ENCODE measurements around the gene SSH3. TPM values are rescaled to one million over a fixed set of nuclear protein-coding genes. Genes with fewer than 3 reads are reported as not detected.

Gene SSH3
- total and polyA plus RNA-seq, 2 of the 8 experiments (the other 6 are each of a cell fraction or from before 2014, with no cell fraction given): 16.9 to 19.8 TPM

- Histone ChIP-seq H3K14ac (ENCODE audit: insufficient read length) (no peak overlapping the region), H3K27me3 (replicated peaks in 1 of 4; ENCODE audit: control insufficient read depth in 3 of 4, extremely low read depth in 1 of 4, insufficient read depth in 3 of 4, low read length in 3 of 4) (peaks cover 0 to 3% (median 0%) of the 10 kb centered on the region in 4 experiments; a peak in 4 of 7 replicates), H3K79me1 (ENCODE audit: low read depth, low read length) (peaks cover 14% of the 10 kb centered on the region), H3K4me2 (ENCODE audit: insufficient read depth in 1 of 2, low read depth in 2 of 2, low read length in 2 of 2) (peak overlapping the region; percentile 73 to 87), H2BK20ac (ENCODE audit: low read length) (no peak overlapping the region), H4K8ac (ENCODE audit: extremely low read depth, insufficient read depth, low read length) (no peak overlapping the region; the same call in 1 of the 2 replicates), H3K23me2 (ENCODE audit: low read depth, low read length) (peaks cover 4% of the 10 kb centered on the region), H3K4ac (replicated peaks; ENCODE audit: insufficient read length, low read depth, low read length) (peak overlapping the region; percentile 33), H3K4me3 (ENCODE audit: extremely low read depth in 1 of 4, insufficient read depth in 2 of 4, low read depth in 3 of 4, low read length in 4 of 4) (peak overlapping the region; percentile 59 to 90 (median 74)), H3K79me2 (ENCODE audit: control insufficient read depth in 1 of 2, insufficient read depth in 2 of 2, low read length in 2 of 2) (peaks cover 0 to 51% of the 10 kb centered on the region in 2 experiments; a peak in 3 of 4 replicates), H4K91ac (replicated peaks; ENCODE audit: insufficient read length, low read length) (no peak overlapping the region), H2AFZ (ENCODE audit: low read length) (no peak overlapping the region), H2BK12ac (ENCODE audit: low read depth, low read length) (no peak overlapping the region), H2BK15ac (ENCODE audit: low read length) (no peak overlapping the region), H3K27ac (ENCODE audit: low read depth, low read length) (no peak overlapping the region), H3K36me3 (ENCODE audit: control insufficient read depth in 2 of 4, insufficient read depth in 4 of 4, low read length in 3 of 4) (peaks cover 0 to 3% (median 0%) of the 10 kb centered on the region in 4 experiments; a peak in 2 of 8 replicates), H3K23ac (ENCODE audit: insufficient read length) (no peak overlapping the region), H3K9me3 (ENCODE audit: insufficient read depth in 2 of 2, low read depth in 1 of 2, low read length in 1 of 2) (no peaks in the 10 kb centered on the region), H2BK5ac (ENCODE audit: low read depth, low read length) (no peak overlapping the region; the same call in 1 of the 2 replicates), H2BK120ac (replicated peaks; ENCODE audit: low read depth, low read length) (no peak overlapping the region), H3K9ac (replicated peaks in 1 of 4; ENCODE audit: extremely low read depth in 1 of 4, low read depth in 3 of 4, low read length in 3 of 4) (peak overlapping the region in 2 of 4 experiments; percentile 9 to 33; a peak in 4 of 7 replicates), H4K5ac (ENCODE audit: insufficient read length, low read depth, low read length) (no peak overlapping the region), H3K4me1 (replicated peaks in 1 of 4; ENCODE audit: control insufficient read depth in 3 of 4, insufficient read depth in 4 of 4, low read length in 3 of 4) (peaks cover 8 to 35% (median 32%) of the 10 kb centered on the region in 4 experiments), H2AK5ac (ENCODE audit: low read depth, low read length) (no peak overlapping the region), H3K18ac (ENCODE audit: extremely low read depth, low read length) (peak overlapping the region; percentile 52; the same call in 1 of the 2 replicates), H3K56ac (replicated peaks; ENCODE audit: insufficient read length, low read depth, low read length) (no peak overlapping the region), H4K20me1 (replicated peaks in 1 of 2; ENCODE audit: control insufficient read depth in 1 of 2, insufficient read depth in 2 of 2, low read length in 2 of 2) (peaks cover 13 to 28% of the 10 kb centered on the region in 2 experiments)
- DNase-seq (ENCODE audit: low read depth in 1 of 2, low spot score in 2 of 2) (no peak), FAIRE-seq (no peak)
- CTCF ChIA-PET (ENCODE audit: partially characterized antibody): interaction anchor here (0.7 to 13.0 kb wide), 15 partner anchors 11 to 201 kb away, joined by 3 to 186 read pairs (median 3); no protein-coding TSS in a partner anchor
- 57% methylated on average over 27 of the region's 30 CpGs; no CpG with 5 or more reads in 1 of the 2 experiments for WGBS, 2 experiments (ENCODE audit: extremely low coverage in 1 of 2, insufficient coverage in 1 of 2, insufficient read length in 1 of 2, insufficient replicate concordance in 2 of 2, low coverage in 1 of 2, low lambda C conversion rate in 2 of 2, missing lambda C conversion rate in 1 of 2)
- POLR2A ChIA-PET (ENCODE audit: partially characterized antibody): interaction anchor here (1.0 to 2.0 kb wide), 10 partner anchors 8 to 56 kb away, joined by 3 to 15 read pairs (median 4); partner anchors contain the start of genes ANKRD13D and SSH3
- no peak for TF ChIP-seq EP300 (IDR thresholded peaks at IDR 0.05; ENCODE audit: borderline replicate concordance in 1 of 2, low read depth in 2 of 2, low read length in 2 of 2)
- TF ChIP-seq BACH1 (IDR thresholded peaks at IDR 0.05; ENCODE audit: low read length): no peak
- TF ChIP-seq, protein P1, sequence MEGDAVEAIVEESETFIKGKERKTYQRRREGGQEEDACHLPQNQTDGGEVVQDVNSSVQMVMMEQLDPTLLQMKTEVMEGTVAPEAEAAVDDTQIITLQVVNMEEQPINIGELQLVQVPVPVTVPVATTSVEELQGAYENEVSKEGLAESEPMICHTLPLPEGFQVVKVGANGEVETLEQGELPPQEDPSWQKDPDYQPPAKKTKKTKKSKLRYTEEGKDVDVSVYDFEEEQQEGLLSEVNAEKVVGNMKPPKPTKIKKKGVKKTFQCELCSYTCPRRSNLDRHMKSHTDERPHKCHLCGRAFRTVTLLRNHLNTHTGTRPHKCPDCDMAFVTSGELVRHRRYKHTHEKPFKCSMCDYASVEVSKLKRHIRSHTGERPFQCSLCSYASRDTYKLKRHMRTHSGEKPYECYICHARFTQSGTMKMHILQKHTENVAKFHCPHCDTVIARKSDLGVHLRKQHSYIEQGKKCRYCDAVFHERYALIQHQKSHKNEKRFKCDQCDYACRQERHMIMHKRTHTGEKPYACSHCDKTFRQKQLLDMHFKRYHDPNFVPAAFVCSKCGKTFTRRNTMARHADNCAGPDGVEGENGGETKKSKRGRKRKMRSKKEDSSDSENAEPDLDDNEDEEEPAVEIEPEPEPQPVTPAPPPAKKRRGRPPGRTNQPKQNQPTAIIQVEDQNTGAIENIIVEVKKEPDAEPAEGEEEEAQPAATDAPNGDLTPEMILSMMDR (IDR thresholded peaks at IDR 0.05; ENCODE audit: control extremely low read depth in 1 of 3, insufficient read depth in 1 of 3, low read depth in 1 of 3, low read length in 3 of 3): no peak
- TF ChIP-seq TEAD4 (IDR thresholded peaks at IDR 0.05; ENCODE audit: low read depth, low read length): no peak
- no peak for TF ChIP-seq POLR2AphosphoS5 (IDR thresholded peaks at IDR 0.05; ENCODE audit: low read depth, low read length)
- TF ChIP-seq NRF1 (IDR thresholded peaks at IDR 0.05; ENCODE audit: low read depth, low read length): no peak
- no peak for TF ChIP-seq RNF2 (IDR thresholded peaks at IDR 0.05; ENCODE audit: borderline replicate concordance, low read depth, low read length, missing control alignments, poor library complexity, severe bottlenecking)
These were observed 35.9 kb upstream of the SSH3 start for GRCh38 chr11:67267188-67268080.
